ENCODE data around the gene ZNF462.

Gene ZNF462, protein sequence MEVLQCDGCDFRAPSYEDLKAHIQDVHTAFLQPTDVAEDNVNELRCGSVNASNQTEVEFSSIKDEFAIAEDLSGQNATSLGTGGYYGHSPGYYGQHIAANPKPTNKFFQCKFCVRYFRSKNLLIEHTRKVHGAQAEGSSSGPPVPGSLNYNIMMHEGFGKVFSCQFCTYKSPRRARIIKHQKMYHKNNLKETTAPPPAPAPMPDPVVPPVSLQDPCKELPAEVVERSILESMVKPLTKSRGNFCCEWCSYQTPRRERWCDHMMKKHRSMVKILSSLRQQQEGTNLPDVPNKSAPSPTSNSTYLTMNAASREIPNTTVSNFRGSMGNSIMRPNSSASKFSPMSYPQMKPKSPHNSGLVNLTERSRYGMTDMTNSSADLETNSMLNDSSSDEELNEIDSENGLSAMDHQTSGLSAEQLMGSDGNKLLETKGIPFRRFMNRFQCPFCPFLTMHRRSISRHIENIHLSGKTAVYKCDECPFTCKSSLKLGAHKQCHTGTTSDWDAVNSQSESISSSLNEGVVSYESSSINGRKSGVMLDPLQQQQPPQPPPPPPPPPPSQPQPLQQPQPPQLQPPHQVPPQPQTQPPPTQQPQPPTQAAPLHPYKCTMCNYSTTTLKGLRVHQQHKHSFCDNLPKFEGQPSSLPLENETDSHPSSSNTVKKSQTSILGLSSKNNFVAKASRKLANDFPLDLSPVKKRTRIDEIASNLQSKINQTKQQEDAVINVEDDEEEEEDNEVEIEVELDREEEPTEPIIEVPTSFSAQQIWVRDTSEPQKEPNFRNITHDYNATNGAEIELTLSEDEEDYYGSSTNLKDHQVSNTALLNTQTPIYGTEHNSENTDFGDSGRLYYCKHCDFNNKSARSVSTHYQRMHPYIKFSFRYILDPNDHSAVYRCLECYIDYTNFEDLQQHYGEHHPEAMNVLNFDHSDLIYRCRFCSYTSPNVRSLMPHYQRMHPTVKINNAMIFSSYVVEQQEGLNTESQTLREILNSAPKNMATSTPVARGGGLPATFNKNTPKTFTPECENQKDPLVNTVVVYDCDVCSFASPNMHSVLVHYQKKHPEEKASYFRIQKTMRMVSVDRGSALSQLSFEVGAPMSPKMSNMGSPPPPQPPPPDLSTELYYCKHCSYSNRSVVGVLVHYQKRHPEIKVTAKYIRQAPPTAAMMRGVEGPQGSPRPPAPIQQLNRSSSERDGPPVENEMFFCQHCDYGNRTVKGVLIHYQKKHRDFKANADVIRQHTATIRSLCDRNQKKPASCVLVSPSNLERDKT (N-terminal part only)

DNA sequence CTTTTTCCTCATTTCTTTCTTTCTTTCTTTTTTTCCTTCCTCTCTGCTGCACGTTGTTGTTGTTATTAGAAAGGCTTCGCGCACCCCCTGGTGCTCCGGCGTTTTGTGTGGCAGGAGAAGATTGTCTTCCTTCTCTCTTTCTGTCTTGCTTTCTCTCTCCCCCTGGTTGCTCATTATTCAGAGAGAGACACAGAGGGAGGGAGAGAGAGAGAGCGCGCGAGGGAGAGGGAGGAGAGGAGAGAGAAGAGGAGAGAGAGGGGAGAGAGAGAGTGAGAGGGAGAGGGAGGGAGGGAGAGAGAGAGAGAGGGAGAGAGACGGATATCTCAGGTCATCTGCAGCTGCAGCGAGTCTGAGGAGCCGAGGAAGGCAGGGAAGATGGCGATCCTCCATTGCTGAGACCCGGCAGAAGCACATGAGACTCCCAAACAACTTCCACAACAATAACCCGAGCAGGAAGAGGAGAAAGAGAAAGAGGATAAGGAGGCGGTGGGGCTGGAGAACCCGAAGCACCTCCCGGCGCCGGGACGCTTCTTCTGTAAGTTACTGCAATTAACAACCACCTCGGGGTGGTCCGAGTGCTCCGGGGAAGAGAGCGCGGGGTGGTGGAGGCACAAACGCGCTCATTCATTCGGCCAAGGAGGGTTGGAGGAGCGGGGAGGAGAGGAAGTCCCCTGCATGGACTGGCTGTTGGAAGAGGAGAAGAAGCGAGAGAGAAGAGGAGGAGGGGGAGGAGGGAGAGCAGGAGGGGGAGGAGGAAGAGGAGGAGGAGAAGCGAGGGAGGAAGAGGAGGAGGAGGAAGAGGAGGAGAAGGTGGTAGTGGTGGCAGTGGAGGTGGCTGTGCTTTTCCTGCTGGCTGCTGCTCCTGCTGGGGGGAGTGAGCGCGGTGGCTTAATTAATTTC is at the start of gene ZNF462:
TSS of gene ZNF462 (plus strand) at position 346 of the 900 bp plus-strand sequence. CDS start 60,218 bp downstream, outside the sequence.
- peak within 1 kb of the TSS; percentile 76 for H3K9ac ChIP-seq
- peak within 1 kb of the TSS; percentile 74 for H3K27ac ChIP-seq
- peak within 1 kb of the TSS; percentile 73 for H3K4me3 ChIP-seq
- peak within 1 kb of the TSS; percentile 84 for H3K4me2 ChIP-seq
- H3K4me1 ChIP-seq: peaks cover 14% of the 10 kb centered on the region; the same call in 1 of the 2 replicates
- no peaks in the 10 kb centered on the region for H4K20me1 ChIP-seq
- H3K36me3 ChIP-seq: no peaks in the 10 kb centered on the region
- TF ChIP-seq Cebpa-rat (IDR thresholded peaks at IDR 0.05): no peak
- H3K27me3 ChIP-seq: no peaks in the 10 kb centered on the region
- peaks cover 23% of the 10 kb centered on the region for H3K9me3 ChIP-seq

DNA sequence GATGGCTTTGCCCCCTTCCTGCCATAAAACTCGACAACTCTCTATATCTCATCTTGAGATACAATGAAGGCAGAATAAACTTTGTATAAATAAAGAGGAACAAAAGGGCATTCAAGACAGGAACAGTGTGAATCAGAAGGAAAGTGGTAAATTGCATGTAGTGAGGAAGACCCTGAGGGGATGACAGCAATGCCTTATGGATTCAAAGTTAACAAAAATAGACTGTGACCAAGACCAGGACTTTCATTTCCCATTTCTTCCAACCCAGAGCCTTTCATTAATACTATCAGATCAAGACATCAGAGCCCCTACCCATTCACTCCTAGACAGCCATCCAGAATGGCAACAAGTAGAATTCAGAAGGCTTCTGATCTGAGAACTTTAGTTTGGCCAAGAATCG is 46.4 kb upstream of the ZNF462 start:
- Histone ChIP-seq H3K36me3 (no peaks in the 10 kb centered on the region), H3K27ac (no peak overlapping the region), H3K4me3 (no peak overlapping the region), H3K4me1 (no peaks in the 10 kb centered on the region), H3K9ac (no peak overlapping the region), H3K27me3 (no peaks in the 10 kb centered on the region), H4K20me1 (no peaks in the 10 kb centered on the region), H3K4me2 (no peak overlapping the region), H3K9me3 (0 out of 2 replicates have a peak, but pooled peaks cover 3% of the 10 kb centered on the region)
- no peak for TF ChIP-seq Cebpa-rat (IDR thresholded peaks at IDR 0.05)

DNA sequence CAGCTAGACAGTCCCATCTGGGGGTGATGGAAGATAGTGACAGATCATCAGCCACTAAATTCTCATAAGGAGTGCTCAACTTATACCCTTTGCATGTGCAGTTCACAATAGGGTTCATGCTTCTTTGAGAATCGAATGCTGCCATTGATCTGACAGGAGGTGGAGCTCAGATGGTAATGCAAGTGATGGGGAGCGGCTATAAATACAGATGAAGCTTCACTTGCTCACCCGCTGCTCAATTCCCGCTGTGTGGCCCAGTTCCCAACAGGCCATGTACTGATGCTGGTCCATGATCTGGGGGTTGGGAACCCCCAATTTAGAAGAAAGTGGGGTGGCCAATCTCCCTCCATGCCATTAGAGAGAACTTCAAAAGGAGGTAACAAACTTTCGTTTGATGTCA is 44.9 kb upstream of the ZNF462 start:
- H3K4me1 ChIP-seq: no peaks in the 10 kb centered on the region
- no peak overlapping the region for H3K27ac ChIP-seq
- no peaks in the 10 kb centered on the region for H4K20me1 ChIP-seq
- H3K36me3 ChIP-seq: no peaks in the 10 kb centered on the region
- H3K9ac ChIP-seq: no peak overlapping the region
- H3K27me3 ChIP-seq: no peaks in the 10 kb centered on the region
- H3K9me3 ChIP-seq: 0 out of 2 replicates have a peak, but pooled peaks cover 3% of the 10 kb centered on the region
- no peak for TF ChIP-seq Cebpa-rat (IDR thresholded peaks at IDR 0.05)
- no peak overlapping the region for H3K4me3 ChIP-seq
- no peak overlapping the region for H3K4me2 ChIP-seq

DNA sequence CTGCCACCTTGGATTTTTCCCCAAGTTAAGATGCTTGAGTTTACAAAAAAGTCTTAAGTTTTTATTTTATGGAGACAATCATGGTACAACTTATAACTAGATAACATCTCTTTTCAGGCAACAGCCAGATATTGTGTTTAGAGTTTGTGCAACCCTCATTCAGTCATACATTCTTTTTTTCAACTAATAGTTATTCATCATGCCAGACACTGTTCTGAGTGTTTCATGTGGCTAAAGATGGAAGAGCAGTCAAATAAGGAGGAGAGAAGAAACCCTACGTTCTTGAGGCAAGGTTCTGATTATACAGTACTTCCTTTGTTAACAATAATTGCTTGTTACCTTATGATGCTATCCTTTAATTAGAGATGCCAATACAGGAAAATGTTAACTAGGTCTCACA is 42.1 kb upstream of the ZNF462 start:
- no peaks in the 10 kb centered on the region for H3K36me3 ChIP-seq
- H3K27me3 ChIP-seq: no peaks in the 10 kb centered on the region
- TF ChIP-seq Cebpa-rat (IDR thresholded peaks at IDR 0.05): no peak
- H3K9ac ChIP-seq: no peak overlapping the region
- no peaks in the 10 kb centered on the region for H4K20me1 ChIP-seq
- no peak overlapping the region for H3K4me3 ChIP-seq
- 0 out of 2 replicates have a peak, but pooled peaks cover 2% of the 10 kb centered on the region for H3K9me3 ChIP-seq
- no peak overlapping the region for H3K4me2 ChIP-seq
- H3K27ac ChIP-seq: no peak overlapping the region
- no peaks in the 10 kb centered on the region for H3K4me1 ChIP-seq

DNA sequence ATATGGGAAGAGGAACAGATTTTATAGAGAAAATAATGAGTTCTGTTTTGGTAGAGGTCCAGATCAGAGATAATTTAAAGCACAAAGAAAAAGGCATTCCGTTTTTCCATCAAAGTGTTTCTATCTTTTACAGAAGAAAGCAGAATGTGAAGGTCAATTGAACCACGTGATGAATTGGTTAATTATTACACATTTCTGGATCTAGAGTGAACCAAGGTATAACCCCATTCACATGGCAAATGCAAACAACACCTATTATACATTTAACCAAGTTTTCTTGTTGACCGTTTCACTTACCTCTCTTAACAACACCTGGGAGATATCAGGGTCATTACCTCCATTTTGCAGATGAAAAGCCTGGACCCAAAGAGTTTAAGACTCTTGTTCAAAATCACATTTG is 34.9 kb upstream of the ZNF462 start:
- H3K4me1 ChIP-seq: no peaks in the 10 kb centered on the region
- H3K9me3 ChIP-seq: 0 out of 2 replicates have a peak, but pooled peaks cover 2% of the 10 kb centered on the region
- no peak overlapping the region for H3K27ac ChIP-seq
- H3K9ac ChIP-seq: no peak overlapping the region
- H3K4me2 ChIP-seq: no peak overlapping the region
- no peak for TF ChIP-seq Cebpa-rat (IDR thresholded peaks at IDR 0.05)
- H3K4me3 ChIP-seq: no peak overlapping the region
- no peaks in the 10 kb centered on the region for H3K27me3 ChIP-seq
- no peaks in the 10 kb centered on the region for H4K20me1 ChIP-seq
- no peaks in the 10 kb centered on the region for H3K36me3 ChIP-seq

DNA sequence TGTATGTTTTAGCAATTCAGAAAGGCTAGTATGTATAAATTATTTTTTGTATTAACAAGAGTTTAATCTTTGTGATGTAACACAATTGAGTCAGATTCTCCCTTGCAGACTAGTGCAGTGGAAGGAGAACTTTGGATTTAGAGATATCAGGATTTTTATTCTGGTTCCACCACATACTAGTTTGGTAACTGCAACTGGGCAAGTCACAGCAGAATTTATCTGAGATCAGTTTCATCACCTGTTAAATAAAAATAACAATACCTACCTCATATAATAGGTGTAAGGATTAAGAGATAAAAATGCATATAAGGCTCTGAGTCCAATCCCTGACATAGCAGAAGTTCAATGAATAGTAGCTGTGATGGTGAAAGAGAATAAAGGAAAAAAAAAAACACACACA is 34.0 kb upstream of the ZNF462 start:
- Histone ChIP-seq H3K27ac (no peak overlapping the region), H3K36me3 (no peaks in the 10 kb centered on the region), H3K9ac (no peak overlapping the region), H3K4me2 (no peak overlapping the region), H4K20me1 (no peaks in the 10 kb centered on the region), H3K27me3 (no peaks in the 10 kb centered on the region), H3K4me1 (no peaks in the 10 kb centered on the region), H3K9me3 (peaks cover 6% of the 10 kb centered on the region; the same call in 1 of the 2 replicates), H3K4me3 (no peak overlapping the region)
- no peak for TF ChIP-seq Cebpa-rat (IDR thresholded peaks at IDR 0.05)

DNA sequence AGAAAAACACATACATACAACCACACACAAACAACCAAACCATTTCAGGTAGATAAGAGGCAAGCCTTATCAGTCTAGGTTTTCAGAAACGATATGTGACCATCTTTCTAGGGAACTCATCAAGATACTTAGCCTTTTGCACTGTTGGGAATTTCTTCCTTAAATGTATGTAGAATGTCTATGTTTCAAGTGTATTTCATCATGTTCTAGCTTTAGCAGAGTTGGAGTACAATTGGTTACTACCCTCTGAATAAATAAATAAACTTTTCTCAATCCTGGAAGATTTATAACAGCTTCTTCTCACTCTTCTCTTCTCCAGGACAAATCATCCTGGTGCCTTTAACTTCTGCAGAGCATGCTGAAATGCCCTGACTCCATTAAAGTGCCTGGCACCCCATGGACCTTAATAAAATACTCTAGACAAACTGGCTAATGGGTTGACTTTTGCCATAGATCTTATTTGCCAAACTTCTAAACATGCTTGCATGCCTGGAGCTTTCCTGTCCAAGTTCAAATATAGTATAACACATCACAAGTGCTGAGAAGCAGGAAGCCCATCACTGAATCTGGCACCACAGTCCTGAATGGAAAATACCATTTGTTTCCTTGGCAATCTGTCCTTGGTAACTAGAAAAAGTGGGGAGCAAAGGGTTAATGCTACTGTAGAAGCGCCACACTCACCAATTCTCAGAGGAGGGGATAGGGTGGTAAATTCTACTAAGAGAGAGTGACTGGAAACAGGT is 33.1 kb upstream of the ZNF462 start:
- H3K9me3 ChIP-seq: peaks cover 6% of the 10 kb centered on the region; the same call in 1 of the 2 replicates

DNA sequence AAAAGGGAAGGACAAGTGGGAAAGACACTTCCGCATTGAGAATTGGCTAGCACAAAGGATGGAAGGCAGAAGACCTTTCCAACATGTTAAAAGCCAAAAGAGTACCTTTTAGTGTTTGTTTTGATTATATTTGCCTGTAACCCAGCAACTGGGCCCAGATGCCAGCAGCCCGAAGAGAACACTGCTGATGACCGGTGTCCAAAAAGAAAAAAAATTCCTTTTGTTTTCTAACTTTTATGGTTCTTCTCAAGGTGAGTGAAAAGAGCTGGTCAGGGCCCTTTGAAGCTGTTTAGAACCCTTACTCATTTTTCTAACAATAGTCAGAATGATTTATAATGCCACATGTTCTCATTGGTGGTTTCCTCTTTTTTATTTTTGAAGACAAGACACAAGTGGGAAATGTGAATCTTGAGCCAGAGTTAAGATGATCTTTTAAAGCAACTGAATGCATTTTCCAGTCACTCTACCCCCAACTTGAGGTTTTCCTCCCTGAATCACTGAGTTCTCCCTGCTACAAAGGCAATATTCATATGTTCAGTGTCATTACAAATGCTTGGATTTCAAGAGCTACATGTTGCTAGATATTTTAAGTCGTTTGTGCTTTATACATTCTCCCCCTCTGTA is 32.3 kb upstream of the ZNF462 start:
- H3K4me2 ChIP-seq: no peak overlapping the region
- no peaks in the 10 kb centered on the region for H3K36me3 ChIP-seq
- H4K20me1 ChIP-seq: no peaks in the 10 kb centered on the region
- no peak for TF ChIP-seq Cebpa-rat (IDR thresholded peaks at IDR 0.05)
- no peak overlapping the region for H3K27ac ChIP-seq
- no peaks in the 10 kb centered on the region for H3K4me1 ChIP-seq
- no peak overlapping the region for H3K4me3 ChIP-seq
- no peaks in the 10 kb centered on the region for H3K27me3 ChIP-seq
- H3K9ac ChIP-seq: no peak overlapping the region
- H3K9me3 ChIP-seq: peaks cover 6% of the 10 kb centered on the region; the same call in 1 of the 2 replicates

More for the DNA sequence above, 33.1 kb upstream of the ZNF462 start:
- H3K36me3 ChIP-seq: no peaks in the 10 kb centered on the region
- no peaks in the 10 kb centered on the region for H3K4me1 ChIP-seq
- H3K4me2 ChIP-seq: no peak overlapping the region
- H3K4me3 ChIP-seq: no peak overlapping the region
- H3K9ac ChIP-seq: no peak overlapping the region
- H3K27ac ChIP-seq: no peak overlapping the region
- H3K27me3 ChIP-seq: no peaks in the 10 kb centered on the region
- no peak for TF ChIP-seq Cebpa-rat (IDR thresholded peaks at IDR 0.05)
- no peaks in the 10 kb centered on the region for H4K20me1 ChIP-seq
